Stimulated activated effector memory CD8-positive, alpha-beta T cell treated with anti-CD3 and anti-CD28 coated beads, Interleukin-12 subunit alpha, Interleukin-12 subunit beta, amount 100 ng/mL, for 72 hours (primary cell): ENCODE data around the gene CEP83.

Experiments used
- ATAC-seq: fragments of 150-1000 bp; cut with Tn5 transposase; 2 replicates; pipeline ENCODE4 v1.10.0; 2021
- DNase-seq, 2 donors: peaks; one replicate each; pipeline ENCODE4 v3.0.0; 2021 to 2022; ENCODE audit warnings: low spot score in 2 of 2
- H3K27ac Mint-ChIP-seq: one replicate; pipeline ENCODE4 v1.8.0; 2022; ENCODE audit warnings: mild to moderate bottlenecking, mixed read lengths
- H3K36me3 Mint-ChIP-seq: one replicate; pipeline ENCODE4 v1.8.0; 2022; ENCODE audit warnings: mild to moderate bottlenecking, mixed read lengths
- H3K4me1 Mint-ChIP-seq: one replicate; pipeline ENCODE4 v1.8.0; 2022; ENCODE audit warnings: mixed read lengths
- H3K4me3 Mint-ChIP-seq: one replicate; pipeline ENCODE4 v1.8.0; 2022; ENCODE audit warnings: mild to moderate bottlenecking, mixed read lengths
- H3K9me3 Mint-ChIP-seq: one replicate; pipeline ENCODE4 v1.8.0; 2022; ENCODE audit warnings: mixed read lengths

The CEP83 gene

GRCh38 chr12:94379479-94380113 is 80.1 kb downstream of the CEP83 start:
- ATAC-seq, result peak; percentile 94
- peaks cover 14% of the 10 kb centered on the region for H3K36me3 Mint-ChIP-seq
- DNase-seq, result peak; percentile 7 to 60
- peaks cover 11% of the 10 kb centered on the region for H3K9me3 Mint-ChIP-seq
- peak overlapping the region; percentile 26 for H3K4me3 Mint-ChIP-seq
- peak overlapping the region; percentile 81 for H3K27ac Mint-ChIP-seq
- H3K4me1 Mint-ChIP-seq, result peaks cover 47% of the 10 kb centered on the region

- Mint-ChIP-seq H3K9me3 (peaks cover 2% of the 10 kb centered on the region), H3K36me3 (peaks cover 13% of the 10 kb centered on the region), H3K4me3 (no peak overlapping the region), H3K27ac (peak overlapping the region; percentile 32), H3K4me1 (peaks cover 40% of the 10 kb centered on the region)
- DNase-seq (no peak), ATAC-seq (no peak)
These were observed 82.1 kb downstream of the CEP83 start for GRCh38 chr12:94377599-94377998.

GRCh38 chr12:94374124-94374523 is 85.5 kb downstream of the CEP83 start:
- peaks cover 18% of the 10 kb centered on the region for H3K4me1 Mint-ChIP-seq
- H3K36me3 Mint-ChIP-seq, result peaks cover 18% of the 10 kb centered on the region
- ATAC-seq, result no peak
- H3K4me3 Mint-ChIP-seq, result no peak overlapping the region
- peak overlapping the region; percentile 87 for H3K27ac Mint-ChIP-seq
- H3K9me3 Mint-ChIP-seq, result no peaks in the 10 kb centered on the region
- DNase-seq, result no peak

- ATAC-seq (peak; percentile 98), DNase-seq (no peak)
- H3K4me1 Mint-ChIP-seq, result peaks cover 14% of the 10 kb centered on the region
- peak overlapping the region; percentile 87 for H3K27ac Mint-ChIP-seq
- no peaks in the 10 kb centered on the region for H3K9me3 Mint-ChIP-seq
- no peak overlapping the region for H3K4me3 Mint-ChIP-seq
- peaks cover 13% of the 10 kb centered on the region for H3K36me3 Mint-ChIP-seq
These were observed 87.2 kb downstream of the CEP83 start for GRCh38 chr12:94372461-94372860.

- Mint-ChIP-seq H3K4me3 (no peak overlapping the region), H3K27ac (no peak overlapping the region), H3K9me3 (peaks cover 18% of the 10 kb centered on the region), H3K36me3 (peaks cover 65% of the 10 kb centered on the region), H3K4me1 (no peaks in the 10 kb centered on the region)
- DNase-seq (no peak), ATAC-seq (no peak)
These were observed 97.0 kb downstream of the CEP83 start for GRCh38 chr12:94362653-94363052.

- H3K27ac Mint-ChIP-seq, result no peak overlapping the region
- no peak for ATAC-seq
- peaks cover 15% of the 10 kb centered on the region for H3K9me3 Mint-ChIP-seq
- H3K4me1 Mint-ChIP-seq, result no peaks in the 10 kb centered on the region
- H3K36me3 Mint-ChIP-seq, result peaks cover 40% of the 10 kb centered on the region
- DNase-seq, result no peak
- no peak overlapping the region for H3K4me3 Mint-ChIP-seq
These were observed 99.9 kb downstream of the CEP83 start for GRCh38 chr12:94359761-94360160.

- Mint-ChIP-seq H3K27ac (no peak overlapping the region), H3K4me1 (peaks cover 6% of the 10 kb centered on the region), H3K4me3 (no peak overlapping the region), H3K36me3 (peaks cover 35% of the 10 kb centered on the region), H3K9me3 (peaks cover 25% of the 10 kb centered on the region)
- DNase-seq (no peak), ATAC-seq (peak; percentile 89)
These were observed 106.5 kb downstream of the CEP83 start for GRCh38 chr12:94353130-94353529.

GRCh38 chr12:94340573-94340972 is 119.1 kb downstream of the CEP83 start:
- Mint-ChIP-seq H3K27ac (no peak overlapping the region), H3K4me3 (no peak overlapping the region), H3K36me3 (peaks cover 9% of the 10 kb centered on the region), H3K4me1 (no peaks in the 10 kb centered on the region), H3K9me3 (no peaks in the 10 kb centered on the region)
- DNase-seq (no peak), ATAC-seq (no peak)

GRCh38 chr12:94338006-94338794 is 121.5 kb downstream of the CEP83 start:
- no peaks in the 10 kb centered on the region for H3K9me3 Mint-ChIP-seq
- no peak overlapping the region for H3K27ac Mint-ChIP-seq
- DNase-seq (no peak), ATAC-seq (no peak)
- no peaks in the 10 kb centered on the region for H3K36me3 Mint-ChIP-seq
- no peak overlapping the region for H3K4me3 Mint-ChIP-seq
- no peaks in the 10 kb centered on the region for H3K4me1 Mint-ChIP-seq

GRCh38 chr12:94336211-94336925 is 123.3 kb downstream of the CEP83 start:
- Mint-ChIP-seq H3K27ac (no peak overlapping the region), H3K4me1 (no peaks in the 10 kb centered on the region), H3K9me3 (no peaks in the 10 kb centered on the region), H3K4me3 (no peak overlapping the region), H3K36me3 (peaks cover 7% of the 10 kb centered on the region)
- no peak for ATAC-seq
- DNase-seq, result no peak

- H3K27ac Mint-ChIP-seq, result no peak overlapping the region
- no peak for DNase-seq
These were observed 126.3 kb downstream of the CEP83 start for GRCh38 chr12:94333396-94333795.

GRCh38 chr12:94329366-94329765 is 130.3 kb downstream of the CEP83 start:
- DNase-seq, result no peak
- no peak overlapping the region for H3K4me3 Mint-ChIP-seq
- no peak for ATAC-seq
- H3K36me3 Mint-ChIP-seq, result peaks cover 56% of the 10 kb centered on the region
- H3K27ac Mint-ChIP-seq, result no peak overlapping the region
- H3K4me1 Mint-ChIP-seq, result peaks cover 39% of the 10 kb centered on the region
- H3K9me3 Mint-ChIP-seq, result no peaks in the 10 kb centered on the region

More at GRCh38 chr12:94333396-94333795, 126.3 kb downstream of the CEP83 start:
- H3K36me3 Mint-ChIP-seq, result peaks cover 28% of the 10 kb centered on the region
- no peak overlapping the region for H3K4me3 Mint-ChIP-seq
- H3K9me3 Mint-ChIP-seq, result no peaks in the 10 kb centered on the region
- ATAC-seq, result no peak
- peaks cover 8% of the 10 kb centered on the region for H3K4me1 Mint-ChIP-seq

- H3K9me3 Mint-ChIP-seq, result no peaks in the 10 kb centered on the region
- H3K4me3 Mint-ChIP-seq, result no peak overlapping the region
- DNase-seq (no peak), ATAC-seq (peak; percentile 54)
- H3K36me3 Mint-ChIP-seq, result peaks cover 63% of the 10 kb centered on the region
- H3K4me1 Mint-ChIP-seq, result peaks cover 39% of the 10 kb centered on the region
- H3K27ac Mint-ChIP-seq, result peak overlapping the region; percentile 5
These were observed 131.9 kb downstream of the CEP83 start for GRCh38 chr12:94327809-94328208.

GRCh38 chr12:94326727-94327126 is 132.9 kb downstream of the CEP83 start:
- Mint-ChIP-seq H3K36me3 (peaks cover 61% of the 10 kb centered on the region), H3K27ac (peak overlapping the region; percentile 78), H3K4me1 (peaks cover 39% of the 10 kb centered on the region), H3K9me3 (no peaks in the 10 kb centered on the region), H3K4me3 (peak overlapping the region; percentile 23)
- ATAC-seq (peak; percentile 97), DNase-seq (peak in 1 of 2 donors; percentile 8)

GRCh38 chr12:94326234-94326633 is 133.4 kb downstream of the CEP83 start:
- Mint-ChIP-seq H3K36me3 (peaks cover 61% of the 10 kb centered on the region), H3K27ac (peak overlapping the region; percentile 78), H3K4me3 (peak overlapping the region; percentile 23), H3K9me3 (peaks cover 4% of the 10 kb centered on the region), H3K4me1 (peaks cover 39% of the 10 kb centered on the region)
- DNase-seq (no peak), ATAC-seq (peak; percentile 41)
